Esophagus muscularis mucosa (tissue), 4 donors: ENCODE results near the gene FBXO21. TPM values are rescaled to one million over a fixed set of nuclear protein-coding genes. Genes with fewer than 3 reads are reported as not detected.

ENCODE experiments used
- DNase-seq: peaks from one replicate; pipeline ENCODE4 v3.0.0-alpha.2; 2017; ENCODE audit errors: extremely low spot score
- H3K27ac ChIP-seq, 4 donors: fragments of 200-600 bp; sonication (generic); replicated peaks in 1 of 4; 1 replicate in 3 of 4; 2 replicates in 1 of 4; pipeline ENCODE4 v1.5.1; 2016 to 2019; ENCODE audit warnings: mild to moderate bottlenecking in 1 of 4
- H3K27me3 ChIP-seq, 4 donors: fragments of 200-600 bp; sonication (generic); one replicate each; pipeline versions ENCODE4 v1.5.1 to v1.6.0; 2016 to 2019
- H3K36me3 ChIP-seq, 4 donors: fragments of 200-600 bp; sonication (generic); one replicate each; pipeline ENCODE4 v1.5.1; 2016 to 2019
- H3K4me1 ChIP-seq, 4 donors: fragments of 200-600 bp; sonication (generic); one replicate each; pipeline ENCODE4 v1.5.1; 2016 to 2019
- H3K4me3 ChIP-seq, 4 donors: fragments of 200-600 bp; sonication (generic); 1 replicate in 2 of 4; 2 replicates in 2 of 4; pipeline ENCODE4 v1.5.1; 2016 to 2019; ENCODE audit warnings: mild to moderate bottlenecking in 4 of 4, moderate library complexity in 1 of 4
- H3K9me3 ChIP-seq, 4 donors: fragments of 200-600 bp; sonication (generic); 1 replicate in 3 of 4; 2 replicates in 1 of 4; pipeline ENCODE4 v1.5.1; 2016 to 2019
- CTCF ChIP-seq, 3 experiments: fragments of 200-600 bp in 2 of 3; fragments of 450-650 bp in 1 of 3; sonication (generic) in 2 of 3; IDR thresholded peaks; one replicate each; pipeline ENCODE4 v1.5.1; 2017 to 2019; ENCODE audit warnings: antibody characterized with exemption in 3 of 3, mild to moderate bottlenecking in 2 of 3, moderate library complexity in 1 of 3
- EP300 ChIP-seq: sonication (generic); formaldehyde crosslinking; IDR thresholded peaks from one replicate; pipeline ENCODE4 v1.6.1; 2017; ENCODE audit warnings: antibody characterized with exemption
- POLR2A ChIP-seq: fragments of 450-650 bp; IDR thresholded peaks from one replicate; pipeline ENCODE4 v1.6.1; 2017; ENCODE audit warnings: antibody characterized with exemption, moderate library complexity, mild to moderate bottlenecking, low read depth
- POLR2AphosphoS5 ChIP-seq, 2 donors: sonication (generic); formaldehyde crosslinking; IDR thresholded peaks; one replicate each; pipeline ENCODE4 v1.6.1; 2017; ENCODE audit warnings: antibody characterized with exemption in 2 of 2
- WGBS: methylation state at CpG from one replicate; pipeline ENCODE4 v1.1.5; 2018; 5-methylcytosine and 5-hydroxymethylcytosine counted together
- intact Hi-C: fragments of 100-400 bp; cut with DNase I; formaldehyde crosslinking; loops from one replicate; pipeline ENCODE4 v1.15.1; 2023
- total RNA-seq, 4 donors: library from RNA; depleted of rRNA; stranded (reverse); fragments of >200 nt; gene quantifications; one replicate each; pipeline versions ENCODE4 v1.1.0 to v1.2.1, GENCODE V29; 2016

Gene FBXO21
- total RNA-seq, 4 donors from 2014 or later, result 40.7 to 92.5 (median 70.2) TPM

GRCh38 chr12:117218149-117218548, 27.9 kb upstream of the FBXO21 start:
- TF ChIP-seq EP300 (no peak), POLR2AphosphoS5 (IDR thresholded peaks at IDR 0.05) (no peak), POLR2A (no peak), CTCF (IDR thresholded peaks at IDR 0.05) (no peak)
- H3K4me1 ChIP-seq, result no peaks in the 10 kb centered on the region
- H3K27me3 ChIP-seq, result peaks cover 0 to 54% (median 0%) of the 10 kb centered on the region in 4 donors
- no peaks in the 10 kb centered on the region for H3K36me3 ChIP-seq
- H3K9me3 ChIP-seq, result no peaks in the 10 kb centered on the region
- H3K4me3 ChIP-seq, result no peak overlapping the region
- no peak overlapping the region for H3K27ac ChIP-seq
- DNase-seq, result no peak
- intact Hi-C loops, result no loop called here
- 71% methylated on average over 7 of the region's 7 CpGs for WGBS

- no peak overlapping the region for H3K27ac ChIP-seq
- WGBS, result 78% methylated on average over 5 of the region's 5 CpGs
- no peak overlapping the region for H3K4me3 ChIP-seq
- no peaks in the 10 kb centered on the region for H3K36me3 ChIP-seq
- intact Hi-C loops, result no loop called here
- no peak for DNase-seq
- peaks cover 0 to 50% (median 0%) of the 10 kb centered on the region in 4 donors for H3K27me3 ChIP-seq
- H3K4me1 ChIP-seq, result peaks cover 0 to 8% (median 3%) of the 10 kb centered on the region in 4 donors
- no peaks in the 10 kb centered on the region for H3K9me3 ChIP-seq
- no peak for TF ChIP-seq CTCF (IDR thresholded peaks at IDR 0.05)
- TF ChIP-seq POLR2A, result no peak
- TF ChIP-seq EP300, result no peak
- TF ChIP-seq POLR2AphosphoS5 (IDR thresholded peaks at IDR 0.05), result no peak
Observed at GRCh38 chr12:117216686-117217085, 26.4 kb upstream of the FBXO21 start.

- no peak for DNase-seq
- no peak overlapping the region for H3K4me3 ChIP-seq
- H3K27me3 ChIP-seq, result peaks cover 0 to 47% (median 0%) of the 10 kb centered on the region in 4 donors
- no peak overlapping the region for H3K27ac ChIP-seq
- WGBS, result 73% methylated on average over 10 of the region's 10 CpGs
- peaks cover 0 to 8% (median 3%) of the 10 kb centered on the region in 4 donors for H3K4me1 ChIP-seq
- H3K9me3 ChIP-seq, result no peaks in the 10 kb centered on the region
- H3K36me3 ChIP-seq, result no peaks in the 10 kb centered on the region
- intact Hi-C loops, result no loop called here
- no peak for TF ChIP-seq POLR2AphosphoS5 (IDR thresholded peaks at IDR 0.05)
- TF ChIP-seq POLR2A, result no peak
- no peak for TF ChIP-seq CTCF (IDR thresholded peaks at IDR 0.05)
- no peak for TF ChIP-seq EP300
Observed at GRCh38 chr12:117214797-117215196, 24.5 kb upstream of the FBXO21 start.

- Histone ChIP-seq H3K27me3 (peaks cover 0 to 46% (median 0%) of the 10 kb centered on the region in 4 donors), H3K9me3 (no peaks in the 10 kb centered on the region), H3K4me1 (peaks cover 0 to 8% (median 3%) of the 10 kb centered on the region in 4 donors), H3K27ac (no peak overlapping the region), H3K4me3 (no peak overlapping the region), H3K36me3 (no peaks in the 10 kb centered on the region)
- intact Hi-C loops, result loop anchor here (2.0 kb wide), 1 partner anchor 619 kb away; no protein-coding TSS in a partner anchor
- TF ChIP-seq CTCF (IDR thresholded peaks at IDR 0.05) (no peak), POLR2A (no peak), POLR2AphosphoS5 (IDR thresholded peaks at IDR 0.05) (no peak), EP300 (no peak)
- DNase-seq, result no peak
- WGBS, result 39% methylated on average over 2 of the region's 2 CpGs
Observed at GRCh38 chr12:117213295-117213808, 23.1 kb upstream of the FBXO21 start.
